GM23338 (cell line): ENCODE measurements around the gene THADA.

ENCODE experiments used
- CTCF ChIP-seq, 2 experiments: fragments of 200-600 bp in 1 of 2; sonication (generic) in 1 of 2; conservative IDR thresholded peaks; 2 replicates each; pipeline versions ENCODE4 v1.5.1 to v1.6.1; 2016 to 2017; ENCODE audit warnings: antibody characterized with exemption in 2 of 2, low read depth in 2 of 2, mild to moderate bottlenecking in 2 of 2, moderate library complexity in 1 of 2
- EZH2 ChIP-seq: fragments of 200-600 bp; sonication (generic); IDR thresholded peaks from one replicate; pipeline ENCODE4 v1.8.0; 2017; ENCODE audit warnings: antibody characterized with exemption, mild to moderate bottlenecking, low read depth; ENCODE audit not compliant: unreplicated experiment
- EZH2phosphoT487 ChIP-seq: fragments of 200-600 bp; sonication (generic); IDR thresholded peaks from one replicate; pipeline ENCODE4 v1.8.1; 2018; ENCODE audit warnings: antibody characterized with exemption; ENCODE audit not compliant: unreplicated experiment
- JUNB ChIP-seq: IDR thresholded peaks from one replicate; pipeline ENCODE4 v1.6.1; 2016; ENCODE audit warnings: antibody characterized with exemption; ENCODE audit not compliant: unreplicated experiment
- POLR2AphosphoS5 ChIP-seq: IDR thresholded peaks from 2 replicates; pipeline ENCODE4 v1.6.1; 2016; ENCODE audit warnings: antibody characterized with exemption, low read depth
- ZNF114 ChIP-seq: fragments of 250-450 bp; sonication (Bioruptor Pico); IDR thresholded peaks from 2 replicates; pipeline ENCODE4 v1.5.0; 2020; ENCODE audit warnings: mild to moderate bottlenecking, moderate library complexity
- TF ChIP-seq, protein P1 (sequence below): IDR thresholded peaks from one replicate; pipeline ENCODE4 v1.6.1; 2018; ENCODE audit warnings: antibody characterized with exemption; ENCODE audit not compliant: unreplicated experiment

DNA sequence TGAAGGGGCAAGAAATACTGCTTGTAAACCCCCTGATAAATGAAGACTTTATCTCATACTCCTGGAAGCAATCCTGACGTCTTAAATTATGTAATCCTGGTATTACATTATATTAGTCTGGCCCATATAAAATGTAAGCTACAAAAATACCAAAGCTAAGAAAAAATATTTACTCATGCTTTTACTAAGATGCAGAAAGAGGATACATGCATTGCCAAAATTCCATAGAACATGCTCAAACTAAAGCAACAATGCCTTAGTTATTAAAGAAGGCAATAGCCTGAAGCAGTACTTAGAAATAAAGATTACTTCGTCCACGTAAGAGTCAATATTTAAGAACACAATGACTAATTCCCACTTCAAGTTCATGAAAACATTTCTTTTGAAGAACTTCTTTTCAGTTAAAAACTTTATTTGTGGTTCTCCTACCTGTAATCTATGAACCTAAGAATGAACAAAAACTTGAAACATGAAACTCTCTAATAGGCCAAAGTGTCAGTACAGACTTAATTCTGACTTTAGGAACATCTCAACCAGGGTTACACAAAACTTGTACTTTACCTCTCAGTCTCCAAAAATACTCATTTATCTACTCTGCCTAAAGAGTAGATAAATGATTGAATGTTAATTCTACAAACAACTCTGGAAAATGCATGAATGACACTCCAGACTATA, 117.3 kb downstream of the THADA start:
- TF ChIP-seq CTCF (conservative IDR thresholded peaks at IDR 0.05; ENCODE audit: low read depth in 2 of 2) (no peak), EZH2phosphoT487 (no peak), POLR2AphosphoS5 (no peak), ZNF114 (CRISPR knock-in tag) (no peak), EZH2 (no peak), JUNB (no peak)
- TF ChIP-seq, protein P1, sequence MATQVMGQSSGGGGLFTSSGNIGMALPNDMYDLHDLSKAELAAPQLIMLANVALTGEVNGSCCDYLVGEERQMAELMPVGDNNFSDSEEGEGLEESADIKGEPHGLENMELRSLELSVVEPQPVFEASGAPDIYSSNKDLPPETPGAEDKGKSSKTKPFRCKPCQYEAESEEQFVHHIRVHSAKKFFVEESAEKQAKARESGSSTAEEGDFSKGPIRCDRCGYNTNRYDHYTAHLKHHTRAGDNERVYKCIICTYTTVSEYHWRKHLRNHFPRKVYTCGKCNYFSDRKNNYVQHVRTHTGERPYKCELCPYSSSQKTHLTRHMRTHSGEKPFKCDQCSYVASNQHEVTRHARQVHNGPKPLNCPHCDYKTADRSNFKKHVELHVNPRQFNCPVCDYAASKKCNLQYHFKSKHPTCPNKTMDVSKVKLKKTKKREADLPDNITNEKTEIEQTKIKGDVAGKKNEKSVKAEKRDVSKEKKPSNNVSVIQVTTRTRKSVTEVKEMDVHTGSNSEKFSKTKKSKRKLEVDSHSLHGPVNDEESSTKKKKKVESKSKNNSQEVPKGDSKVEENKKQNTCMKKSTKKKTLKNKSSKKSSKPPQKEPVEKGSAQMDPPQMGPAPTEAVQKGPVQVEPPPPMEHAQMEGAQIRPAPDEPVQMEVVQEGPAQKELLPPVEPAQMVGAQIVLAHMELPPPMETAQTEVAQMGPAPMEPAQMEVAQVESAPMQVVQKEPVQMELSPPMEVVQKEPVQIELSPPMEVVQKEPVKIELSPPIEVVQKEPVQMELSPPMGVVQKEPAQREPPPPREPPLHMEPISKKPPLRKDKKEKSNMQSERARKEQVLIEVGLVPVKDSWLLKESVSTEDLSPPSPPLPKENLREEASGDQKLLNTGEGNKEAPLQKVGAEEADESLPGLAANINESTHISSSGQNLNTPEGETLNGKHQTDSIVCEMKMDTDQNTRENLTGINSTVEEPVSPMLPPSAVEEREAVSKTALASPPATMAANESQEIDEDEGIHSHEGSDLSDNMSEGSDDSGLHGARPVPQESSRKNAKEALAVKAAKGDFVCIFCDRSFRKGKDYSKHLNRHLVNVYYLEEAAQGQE = no peak
